Sigmoid colon (tissue), 3 donors: ENCODE results near the gene ARHGAP11A.

Experiments
- CTCF ChIP-seq, 4 experiments: fragments of 450-650 bp in 3 of 4; fragments of 200-600 bp in 1 of 4; IDR thresholded peaks; one replicate each; pipeline ENCODE4 v1.5.1; 2016 to 2019; ENCODE audit warnings: antibody characterized with exemption in 4 of 4, mild to moderate bottlenecking in 3 of 4, moderate library complexity in 2 of 4
- POLR2A ChIP-seq, 2 donors: fragments of 450-650 bp; IDR thresholded peaks; one replicate each; pipeline ENCODE4 v1.6.1; 2016; ENCODE audit warnings: antibody characterized with exemption in 2 of 2, mild to moderate bottlenecking in 2 of 2, moderate library complexity in 2 of 2

GRCh38 chr15:32649342-32649741, 34.0 kb downstream of the ARHGAP11A start:
- TF ChIP-seq POLR2A (IDR thresholded peaks at IDR 0.05) (no peak), CTCF (IDR thresholded peaks at IDR 0.05) (no peak)
